GM21423 (cell line): Measurements from ENCODE around the gene TMUB2.
"Not testable (repeated sequence)": the region's sequence is repeated elsewhere in the genome, so short reads cannot be mapped to it uniquely, and the experiment has no call there.

ENCODE experiments used
- ATAC-seq: cut with Tn5 transposase; IDR thresholded peaks from one replicate; pipeline ENCODE4 v1.9.1; 2021; ENCODE audit warnings: mild to moderate bottlenecking, moderate library complexity; ENCODE audit not compliant: unreplicated experiment

Gene TMUB2

DNA sequence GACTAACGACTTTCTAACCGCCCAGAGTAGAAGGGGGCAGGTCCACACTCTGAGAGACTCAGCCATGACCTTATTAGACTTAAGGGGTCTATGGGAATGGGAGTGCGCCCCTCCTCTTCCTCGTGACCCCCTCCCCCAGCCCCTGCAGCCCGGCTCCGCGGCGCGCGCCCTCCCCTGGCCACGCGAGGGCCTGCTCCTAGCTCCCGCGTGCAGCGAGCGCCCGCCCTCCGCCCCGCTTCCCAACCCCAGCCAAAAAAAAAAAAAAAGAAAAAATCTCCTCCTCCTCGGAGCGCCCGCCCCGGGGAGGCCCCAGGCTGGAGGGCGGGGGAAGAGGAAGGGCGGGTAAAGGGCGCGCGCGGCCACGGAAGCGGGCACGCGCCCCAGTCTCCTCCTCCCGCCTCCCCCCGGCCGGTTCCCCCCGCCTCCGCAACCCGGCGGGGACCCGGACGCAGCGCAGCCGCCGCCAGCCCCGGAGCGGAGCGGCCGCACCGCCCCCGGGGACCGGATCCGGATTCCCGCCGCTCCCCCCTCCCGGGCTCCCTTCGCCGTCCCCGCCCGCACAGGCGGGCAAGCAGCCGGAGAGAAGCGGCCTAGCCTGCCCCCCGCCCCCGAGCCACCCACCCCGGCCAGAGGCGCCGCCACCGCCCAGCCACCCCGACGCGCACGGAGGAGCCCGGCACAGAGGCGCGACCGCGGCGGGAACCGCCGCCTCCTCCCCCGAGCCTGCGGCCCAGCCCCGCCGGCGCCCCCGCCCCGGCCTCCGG lies 31.8 kb downstream of the TMUB2 start:
- ATAC-seq: peak; percentile 30

DNA sequence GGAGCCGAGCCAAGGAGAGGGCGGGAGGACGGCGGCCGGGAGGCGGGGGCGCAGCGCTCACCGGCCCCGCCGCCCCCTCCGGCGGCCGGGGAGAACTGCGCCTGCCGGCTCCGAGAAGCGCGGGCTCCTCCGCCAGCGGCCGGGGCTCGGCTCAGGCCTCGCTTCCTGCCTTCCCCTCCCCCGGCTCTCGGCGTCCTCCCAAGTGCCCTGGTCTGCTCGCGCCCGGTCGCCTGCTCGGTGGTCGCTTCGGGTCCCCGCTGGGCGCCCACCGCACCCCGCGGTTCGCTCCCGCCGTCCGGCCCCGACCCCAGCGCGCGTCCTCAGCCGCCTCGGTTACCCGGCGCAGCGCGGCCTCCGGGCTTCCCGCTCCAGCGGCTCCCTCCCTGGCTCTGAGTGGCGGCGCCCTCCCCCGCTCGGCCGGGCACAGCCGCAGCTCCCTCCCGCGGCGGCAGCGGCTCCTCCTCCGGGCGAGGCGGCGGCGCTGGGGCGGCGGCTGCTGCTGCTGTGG lies 32.4 kb downstream of the TMUB2 start:
- ATAC-seq: peak; percentile 34

GRCh38 chr17:44219616-44220212 lies 32.9 kb downstream of the TMUB2 start, which contains the start of gene UBTF:
Gene UBTF, minus strand, starts transcription at chr17:44219675. Its CDS starts 1,446 bp downstream, at chr17:44218229.
- peak; percentile 5 for ATAC-seq

GRCh38 chr17:44220213-44221083 lies 33.7 kb downstream of the TMUB2 start:
- no peak for ATAC-seq

DNA sequence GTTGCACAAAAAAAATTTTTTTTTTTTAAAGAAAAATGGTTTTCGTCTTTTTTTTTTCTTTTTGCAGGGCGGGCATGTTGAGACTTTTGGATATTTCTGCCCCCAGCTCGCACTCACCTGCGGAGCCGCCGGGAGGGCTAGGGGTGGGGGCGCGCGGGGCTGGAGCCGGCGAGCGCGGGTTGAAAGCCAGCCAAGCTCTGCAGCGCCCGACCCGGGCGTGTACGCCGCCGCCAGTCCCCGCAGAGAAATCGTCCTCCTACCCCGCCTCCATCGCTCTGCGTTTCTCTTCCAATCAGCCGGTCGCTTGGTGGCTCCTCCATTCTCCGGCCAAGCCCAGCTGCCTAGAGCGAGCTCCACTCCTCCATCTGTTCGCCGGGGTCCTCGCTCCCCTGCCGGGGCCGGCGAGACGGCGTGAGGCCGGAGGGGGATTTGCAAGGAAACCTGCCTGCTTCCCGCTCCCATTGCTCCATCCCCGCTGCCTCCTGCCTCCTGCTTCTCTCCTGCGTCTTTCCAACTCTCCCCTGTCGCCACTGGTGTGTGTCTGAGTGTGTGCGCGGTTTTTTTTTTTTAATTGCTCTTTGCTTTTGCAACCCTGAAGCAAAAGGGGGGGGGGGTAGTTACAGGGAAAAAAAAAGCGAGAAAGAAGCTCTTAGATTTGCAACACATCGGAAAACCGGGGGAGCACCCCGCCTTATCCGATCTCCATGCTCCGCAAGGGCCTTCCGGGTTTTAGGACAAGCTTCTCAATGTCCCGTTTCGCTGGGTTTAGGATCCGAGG lies 34.5 kb downstream of the TMUB2 start:
- ATAC-seq: no peak

- ATAC-seq: no peak
Measured at GRCh38 chr17:44221862-44222111, 35.0 kb downstream of the TMUB2 start.

DNA sequence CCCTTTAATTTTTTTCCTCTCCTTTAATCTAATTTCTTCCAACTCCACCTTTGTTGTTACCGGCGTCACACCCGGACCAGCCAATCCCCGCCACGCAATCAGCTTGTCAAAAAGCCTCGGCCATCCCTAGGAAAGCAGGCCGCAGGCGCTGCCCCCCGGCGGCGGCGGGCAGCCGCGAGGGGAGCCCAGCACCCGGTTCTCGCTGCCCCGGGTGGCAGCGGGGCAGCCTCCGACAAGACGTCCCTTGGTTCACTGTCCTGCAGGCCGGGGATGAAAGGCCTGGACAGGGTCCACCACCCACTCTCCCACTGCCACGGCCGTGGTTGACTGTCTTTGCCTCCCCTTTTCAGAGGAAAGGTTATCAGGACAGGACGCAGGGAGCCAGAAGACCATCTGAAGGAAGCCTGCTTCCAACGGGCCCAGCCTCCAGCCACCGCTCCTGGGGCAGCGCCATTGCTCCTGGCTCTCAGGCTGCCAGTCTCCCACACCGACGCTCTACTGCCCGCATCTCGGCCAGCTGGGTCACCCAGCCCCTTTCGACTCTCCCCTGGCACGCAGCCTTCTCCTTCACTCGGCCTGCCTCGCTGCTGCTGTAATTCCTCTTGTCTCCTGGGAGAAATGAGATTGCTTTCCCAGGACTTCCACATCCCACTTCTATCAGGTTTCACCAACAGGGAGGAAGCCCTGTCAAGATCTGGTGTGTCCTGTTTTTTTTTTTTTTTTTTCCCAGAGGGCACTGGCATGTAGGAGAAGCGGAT lies 35.5 kb downstream of the TMUB2 start:
- ATAC-seq: no peak

DNA sequence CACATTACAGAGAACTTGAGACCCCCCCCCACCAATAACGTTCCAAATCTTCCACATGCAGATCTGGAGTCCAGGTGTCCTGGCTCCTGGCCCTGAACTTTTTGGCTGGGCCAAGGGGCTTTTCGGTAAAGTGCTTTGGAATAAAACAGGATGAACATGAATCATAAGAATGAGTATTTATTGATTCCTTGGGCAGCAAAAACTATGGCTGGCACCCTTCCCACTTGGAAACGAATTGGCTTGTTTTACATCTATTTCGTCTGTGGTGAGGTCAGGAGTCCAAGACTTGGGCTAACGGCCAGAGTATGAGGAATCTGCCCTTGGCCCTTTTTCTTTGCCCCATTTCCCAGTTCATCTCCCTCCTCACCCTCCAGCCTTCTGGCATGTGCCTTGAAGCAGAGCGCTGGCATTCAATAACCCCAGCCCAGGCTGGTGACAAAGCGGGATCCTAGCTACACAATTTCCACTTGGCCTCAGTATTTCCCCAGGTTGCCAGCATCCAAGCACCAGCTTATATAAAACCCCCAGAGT lies 36.8 kb downstream of the TMUB2 start:
- no peak for ATAC-seq

DNA sequence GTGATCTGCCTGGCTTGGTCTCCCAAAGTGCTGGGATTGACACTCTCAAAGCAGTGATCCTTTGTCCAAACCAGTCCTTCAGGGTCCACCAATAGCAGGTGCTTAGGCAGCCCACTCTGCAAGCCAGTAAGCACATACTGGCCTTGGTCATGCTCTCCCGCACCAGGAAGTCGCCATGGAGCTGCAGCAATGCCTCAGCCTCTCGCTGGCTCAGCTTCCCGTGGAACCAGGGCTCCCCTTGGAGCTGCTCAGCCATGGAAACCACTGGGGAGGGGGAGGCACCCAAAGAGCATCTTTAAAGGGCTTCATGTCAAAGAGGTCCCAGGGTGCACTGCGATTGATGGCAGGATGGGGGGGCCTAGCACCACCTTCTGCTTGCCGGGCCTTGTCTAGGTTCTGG lies 42.3 kb downstream of the TMUB2 start:
- no peak for ATAC-seq

- ATAC-seq: no peak
Measured at GRCh38 chr17:44230140-44230539, 43.4 kb downstream of the TMUB2 start.

DNA sequence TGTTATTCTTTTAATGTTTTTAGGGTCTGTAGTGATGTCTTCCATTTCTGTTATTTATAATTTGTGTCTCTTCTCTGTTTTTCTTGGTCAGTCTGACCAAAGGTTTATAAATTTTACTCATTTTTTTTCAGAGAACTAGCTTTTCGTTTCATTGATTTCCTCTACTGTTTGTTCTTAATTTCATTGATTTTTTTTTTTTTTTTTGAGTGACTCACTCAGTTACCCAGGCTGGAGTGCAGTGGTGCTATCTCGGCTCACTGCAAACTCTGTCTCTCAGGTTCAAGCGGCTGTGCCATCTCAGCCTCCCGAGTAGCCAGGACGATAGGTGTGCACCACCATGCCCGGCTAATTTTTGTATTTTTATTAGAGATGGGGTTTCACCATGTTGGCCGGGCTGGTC lies 45.3 kb downstream of the TMUB2 start:
- no peak for ATAC-seq

- ATAC-seq: no peak
Measured at GRCh38 chr17:44233582-44233981, 46.8 kb downstream of the TMUB2 start.

- ATAC-seq: no peak
Measured at GRCh38 chr17:44235583-44235936, 48.8 kb downstream of the TMUB2 start.

GRCh38 chr17:44236444-44236991 lies 49.7 kb downstream of the TMUB2 start:
- ATAC-seq: no peak

GRCh38 chr17:44237886-44238285 lies 51.1 kb downstream of the TMUB2 start:
- not testable (repeated sequence) for ATAC-seq

GRCh38 chr17:44241106-44241624 lies 54.4 kb downstream of the TMUB2 start:
- ATAC-seq: no peak
